SK-N-SH (cell line): ENCODE results near the gene IL11.

Experiments used
- EP300 ChIP-seq, 2 experiments: IDR thresholded peaks; 2 replicates each; pipeline versions ENCODE4 v1.4.0 to v1.6.1; 2012; ENCODE audit warnings: borderline replicate concordance in 1 of 2, low read depth in 1 of 2, low read length in 1 of 2
- FOSL2 ChIP-seq: IDR thresholded peaks from 2 replicates; pipeline ENCODE4 v1.4.0; 2012; ENCODE audit warnings: low read depth, mild to moderate bottlenecking, moderate library complexity, borderline replicate concordance
- GATA2 ChIP-seq: sonication (generic); formaldehyde crosslinking; IDR thresholded peaks from 2 replicates; pipeline ENCODE4 v1.5.0; 2020; ENCODE audit warnings: mild to moderate bottlenecking, missing genetic modification reagents
- JUND ChIP-seq: IDR thresholded peaks from 2 replicates; pipeline ENCODE4 v1.4.0; 2012
- MXI1 ChIP-seq: IDR thresholded peaks from 2 replicates; pipeline ENCODE4 v1.6.1; 2012; ENCODE audit warnings: mild to moderate bottlenecking, low read depth, low read length, improper control_type of control experiment
- RAD21 ChIP-seq: IDR thresholded peaks from 2 replicates; pipeline ENCODE4 v1.6.1; 2012; ENCODE audit warnings: mild to moderate bottlenecking, low read length
- RCOR1 ChIP-seq: fragments of 150-350 bp; IDR thresholded peaks from 2 replicates; pipeline ENCODE4 v1.6.1; 2017; ENCODE audit warnings: antibody characterized with exemption, low read length
- RFX5 ChIP-seq: IDR thresholded peaks from 2 replicates; pipeline ENCODE4 v1.6.1; 2012; ENCODE audit warnings: mild to moderate bottlenecking, improper control_type of control experiment, low read length
- SIN3A ChIP-seq: IDR thresholded peaks from 2 replicates; pipeline ENCODE4 v1.6.1; 2012; ENCODE audit warnings: low read depth, mild to moderate bottlenecking, low read length, moderate library complexity, borderline replicate concordance
- TAF1 ChIP-seq: IDR thresholded peaks from 2 replicates; pipeline ENCODE4 v1.6.1; 2012; ENCODE audit warnings: low read depth, mild to moderate bottlenecking, low read length, moderate library complexity, borderline replicate concordance
- TF ChIP-seq, protein P1 (sequence below): fragments of 200-600 bp; sonication (generic); IDR thresholded peaks from 2 replicates; pipeline ENCODE4 v1.6.1; 2017; ENCODE audit warnings: antibody characterized with exemption, mild to moderate bottlenecking, moderate library complexity
- TF ChIP-seq, protein P2 (sequence below): fragments of 150-350 bp; IDR thresholded peaks from 2 replicates; pipeline ENCODE4 v1.6.1; 2016; ENCODE audit warnings: mild to moderate bottlenecking, low read depth, low read length
- TF ChIP-seq, protein P3 (sequence below): IDR thresholded peaks from 2 replicates; pipeline ENCODE4 v1.4.0; 2012; ENCODE audit warnings: low read depth

DNA sequence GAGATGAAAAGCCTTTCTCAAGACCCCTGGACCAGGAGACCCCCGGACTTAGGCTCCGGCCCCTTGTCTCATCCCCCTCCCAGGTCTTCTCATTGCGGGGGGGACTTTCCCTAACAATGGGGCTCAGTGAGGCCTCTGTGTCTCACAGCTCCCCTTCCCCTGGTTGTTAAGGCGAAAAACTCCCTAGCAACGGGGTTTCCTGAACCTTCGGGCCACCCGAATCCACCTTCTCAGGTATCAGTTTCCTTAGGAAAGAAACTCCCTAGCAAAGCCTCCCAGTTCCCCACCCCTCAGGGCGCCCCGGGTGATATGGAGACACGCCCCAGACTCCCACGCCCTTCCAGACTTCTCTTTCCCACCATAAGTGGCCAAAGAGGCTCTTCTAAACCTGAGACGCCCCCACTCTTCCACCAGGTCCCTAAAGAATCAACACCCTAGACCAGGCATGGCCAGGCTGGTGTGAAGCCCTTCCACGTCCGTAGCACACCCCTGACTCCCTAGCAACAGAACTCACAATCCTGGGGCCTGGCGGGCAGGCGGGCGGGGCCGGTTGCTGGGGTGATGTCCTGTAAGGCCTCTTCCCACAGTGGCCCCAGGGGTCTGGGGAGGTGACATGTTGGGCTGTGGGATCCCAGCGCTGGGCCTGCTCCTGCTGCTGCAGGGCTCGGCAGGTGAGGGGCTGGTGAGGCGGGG is 6.1 kb upstream of the IL11 start, which contains the start of gene TMEM190:
- TF ChIP-seq, protein P1, sequence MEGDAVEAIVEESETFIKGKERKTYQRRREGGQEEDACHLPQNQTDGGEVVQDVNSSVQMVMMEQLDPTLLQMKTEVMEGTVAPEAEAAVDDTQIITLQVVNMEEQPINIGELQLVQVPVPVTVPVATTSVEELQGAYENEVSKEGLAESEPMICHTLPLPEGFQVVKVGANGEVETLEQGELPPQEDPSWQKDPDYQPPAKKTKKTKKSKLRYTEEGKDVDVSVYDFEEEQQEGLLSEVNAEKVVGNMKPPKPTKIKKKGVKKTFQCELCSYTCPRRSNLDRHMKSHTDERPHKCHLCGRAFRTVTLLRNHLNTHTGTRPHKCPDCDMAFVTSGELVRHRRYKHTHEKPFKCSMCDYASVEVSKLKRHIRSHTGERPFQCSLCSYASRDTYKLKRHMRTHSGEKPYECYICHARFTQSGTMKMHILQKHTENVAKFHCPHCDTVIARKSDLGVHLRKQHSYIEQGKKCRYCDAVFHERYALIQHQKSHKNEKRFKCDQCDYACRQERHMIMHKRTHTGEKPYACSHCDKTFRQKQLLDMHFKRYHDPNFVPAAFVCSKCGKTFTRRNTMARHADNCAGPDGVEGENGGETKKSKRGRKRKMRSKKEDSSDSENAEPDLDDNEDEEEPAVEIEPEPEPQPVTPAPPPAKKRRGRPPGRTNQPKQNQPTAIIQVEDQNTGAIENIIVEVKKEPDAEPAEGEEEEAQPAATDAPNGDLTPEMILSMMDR = no peak
- TF ChIP-seq, protein P2, sequence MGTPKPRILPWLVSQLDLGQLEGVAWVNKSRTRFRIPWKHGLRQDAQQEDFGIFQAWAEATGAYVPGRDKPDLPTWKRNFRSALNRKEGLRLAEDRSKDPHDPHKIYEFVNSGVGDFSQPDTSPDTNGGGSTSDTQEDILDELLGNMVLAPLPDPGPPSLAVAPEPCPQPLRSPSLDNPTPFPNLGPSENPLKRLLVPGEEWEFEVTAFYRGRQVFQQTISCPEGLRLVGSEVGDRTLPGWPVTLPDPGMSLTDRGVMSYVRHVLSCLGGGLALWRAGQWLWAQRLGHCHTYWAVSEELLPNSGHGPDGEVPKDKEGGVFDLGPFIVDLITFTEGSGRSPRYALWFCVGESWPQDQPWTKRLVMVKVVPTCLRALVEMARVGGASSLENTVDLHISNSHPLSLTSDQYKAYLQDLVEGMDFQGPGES = no peak
- TF ChIP-seq SIN3A (no peak), EP300 (IDR thresholded peaks at IDR 0.05; ENCODE audit: borderline replicate concordance in 1 of 2, low read depth in 1 of 2, low read length in 1 of 2) (no peak), TAF1 (no peak), GATA2 (CRISPR knock-in tag) (no peak), MXI1 (no peak), RAD21 (no peak), JUND (no peak), RCOR1 (no peak), RFX5 (no peak), FOSL2 (no peak)
- TF ChIP-seq, protein P3, sequence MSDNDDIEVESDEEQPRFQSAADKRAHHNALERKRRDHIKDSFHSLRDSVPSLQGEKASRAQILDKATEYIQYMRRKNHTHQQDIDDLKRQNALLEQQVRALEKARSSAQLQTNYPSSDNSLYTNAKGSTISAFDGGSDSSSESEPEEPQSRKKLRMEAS = no peak
